ENCODE measurements around the gene TBC1D22A. TPM values are rescaled to one million over a fixed set of nuclear protein-coding genes. Genes with fewer than 3 reads are reported as not detected.

TBC1D22A gene
- total RNA-seq, 1 donor from 2014 or later = 23.2 TPM

GRCh38 chr22:47030143-47030661 lies 267.8 kb downstream of the TBC1D22A start:
- no peak for TF ChIP-seq CTCF (IDR thresholded peaks at IDR 0.05; ENCODE audit: unreplicated experiment)
- H3K27me3 Mint-ChIP-seq = no peaks in the 10 kb centered on the region
- peaks cover 6% of the 10 kb centered on the region for H3K4me1 Mint-ChIP-seq (ENCODE audit: low read depth)
- peak overlapping the region; percentile 16 for H3K27ac Mint-ChIP-seq
- H3K36me3 Mint-ChIP-seq (ENCODE audit: insufficient read depth) = no peaks in the 10 kb centered on the region
- no peaks in the 10 kb centered on the region for H3K9me3 Mint-ChIP-seq (ENCODE audit: low read depth)
- DNase-seq (ENCODE audit: low spot score, unreplicated experiment) = no peak
- H3K4me3 Mint-ChIP-seq (ENCODE audit: low read depth) = no peak overlapping the region

DNA sequence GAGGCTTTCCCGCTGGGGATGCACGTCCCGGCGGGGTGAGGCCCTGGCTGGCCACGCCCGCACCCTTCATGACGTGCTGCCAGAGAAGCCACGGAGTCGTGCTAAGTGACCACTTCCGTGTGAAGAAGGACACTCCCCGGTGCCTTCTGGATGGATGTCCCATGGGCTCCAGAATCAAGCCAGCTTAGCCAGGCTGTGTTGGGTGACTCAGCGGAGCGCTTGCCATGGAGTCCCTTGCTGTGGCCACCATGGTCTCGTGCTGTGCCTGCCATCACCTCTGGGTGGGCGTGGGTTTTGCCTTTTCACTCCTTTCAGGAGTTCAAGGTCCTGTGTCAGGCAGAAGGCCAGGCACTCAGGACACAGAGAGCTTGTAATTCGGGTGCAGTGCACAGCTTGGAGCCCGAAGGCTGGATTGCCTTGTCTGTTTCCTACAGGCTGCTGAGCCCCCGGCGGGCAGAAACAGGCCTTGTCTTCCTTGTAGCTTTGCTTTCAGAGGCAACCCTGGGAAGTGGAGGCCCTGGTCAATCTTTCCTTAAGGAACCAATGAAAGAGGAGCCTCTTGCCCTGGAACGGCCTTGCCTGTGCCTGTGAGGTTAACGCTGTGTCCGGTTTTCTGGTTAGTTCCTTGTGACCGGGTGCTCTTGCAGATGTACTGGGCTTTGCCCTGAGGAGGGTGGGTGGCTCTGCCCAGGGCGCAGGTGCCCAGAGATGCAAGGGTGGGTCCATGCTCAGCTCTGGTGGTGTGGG lies 268.6 kb downstream of the TBC1D22A start:
- no peak for TF ChIP-seq CTCF (IDR thresholded peaks at IDR 0.05; ENCODE audit: unreplicated experiment)
- no peaks in the 10 kb centered on the region for H3K27me3 Mint-ChIP-seq
- H3K27ac Mint-ChIP-seq = no peak overlapping the region
- DNase-seq (ENCODE audit: low spot score, unreplicated experiment) = no peak
- H3K4me3 Mint-ChIP-seq (ENCODE audit: low read depth) = no peak overlapping the region
- peaks cover 6% of the 10 kb centered on the region for H3K4me1 Mint-ChIP-seq (ENCODE audit: low read depth)
- no peaks in the 10 kb centered on the region for H3K9me3 Mint-ChIP-seq (ENCODE audit: low read depth)
- H3K36me3 Mint-ChIP-seq (ENCODE audit: insufficient read depth) = no peaks in the 10 kb centered on the region

DNA sequence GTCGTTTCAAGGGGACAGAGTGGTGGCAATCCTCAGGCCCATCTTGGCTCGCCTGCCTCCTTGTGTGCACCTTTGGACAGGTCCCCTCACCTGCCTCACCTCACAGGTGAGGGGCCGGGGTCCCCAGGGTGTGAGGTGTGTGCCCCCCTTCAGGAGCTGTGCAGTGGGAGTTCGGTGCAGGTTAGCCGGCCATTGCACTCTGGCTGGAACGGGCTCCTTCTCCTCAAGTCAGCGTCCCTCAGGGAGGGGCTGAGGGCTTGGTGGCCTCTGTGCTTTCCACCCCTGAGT lies 269.1 kb downstream of the TBC1D22A start:
- no peaks in the 10 kb centered on the region for H3K27me3 Mint-ChIP-seq
- peaks cover 6% of the 10 kb centered on the region for H3K4me1 Mint-ChIP-seq (ENCODE audit: low read depth)
- DNase-seq (ENCODE audit: low spot score, unreplicated experiment) = no peak
- no peak for TF ChIP-seq CTCF (IDR thresholded peaks at IDR 0.05; ENCODE audit: unreplicated experiment)
- H3K27ac Mint-ChIP-seq = no peak overlapping the region
- no peak overlapping the region for H3K4me3 Mint-ChIP-seq (ENCODE audit: low read depth)
- no peaks in the 10 kb centered on the region for H3K36me3 Mint-ChIP-seq (ENCODE audit: insufficient read depth)
- no peaks in the 10 kb centered on the region for H3K9me3 Mint-ChIP-seq (ENCODE audit: low read depth)

- Mint-ChIP-seq H3K27me3 (no peaks in the 10 kb centered on the region), H3K27ac (no peak overlapping the region), H3K4me1 (ENCODE audit: low read depth) (peaks cover 6% of the 10 kb centered on the region), H3K4me3 (ENCODE audit: low read depth) (no peak overlapping the region), H3K9me3 (ENCODE audit: low read depth) (no peaks in the 10 kb centered on the region), H3K36me3 (ENCODE audit: insufficient read depth) (no peaks in the 10 kb centered on the region)
- no peak for DNase-seq (ENCODE audit: low spot score, unreplicated experiment)
- no peak for TF ChIP-seq CTCF (IDR thresholded peaks at IDR 0.05; ENCODE audit: unreplicated experiment)
Observed at GRCh38 chr22:47032091-47032943, 269.9 kb downstream of the TBC1D22A start.

DNA sequence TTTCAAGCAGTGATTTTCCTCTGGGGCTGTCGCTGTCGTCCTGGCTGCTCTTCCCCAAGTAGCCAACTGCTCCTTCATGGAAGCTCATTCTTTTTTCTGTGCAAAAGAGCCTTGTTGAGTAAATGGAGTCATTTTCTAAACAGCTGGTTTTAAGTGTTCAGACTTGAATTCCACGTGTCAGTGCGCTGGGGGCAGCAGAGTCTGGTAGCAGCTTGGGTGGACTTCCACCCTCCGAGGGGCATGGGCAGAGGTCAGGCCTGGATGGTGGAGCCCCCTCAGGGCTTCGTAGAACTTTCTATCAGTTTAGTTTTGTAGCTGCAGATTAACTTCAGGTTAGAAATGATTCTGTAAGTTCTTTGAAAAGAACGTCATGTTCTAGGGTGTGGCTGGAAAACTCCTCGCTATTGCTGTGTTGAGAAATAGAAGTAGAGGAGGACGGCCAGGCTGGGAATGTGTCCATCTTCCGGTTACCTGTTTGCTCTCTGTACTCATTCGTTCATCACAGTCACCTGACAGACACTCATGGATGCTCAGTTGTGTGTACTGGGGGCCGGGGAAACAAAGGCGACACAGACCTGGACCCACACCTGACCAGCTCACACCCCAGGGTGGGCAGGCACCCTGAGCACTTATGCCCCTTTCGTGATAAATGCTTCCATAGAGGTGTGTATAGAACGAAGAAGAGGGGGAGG lies 270.7 kb downstream of the TBC1D22A start:
- H3K4me1 Mint-ChIP-seq (ENCODE audit: low read depth) = peaks cover 8% of the 10 kb centered on the region
- no peak for DNase-seq (ENCODE audit: low spot score, unreplicated experiment)
- H3K27ac Mint-ChIP-seq = peak overlapping the region; percentile 1
- H3K36me3 Mint-ChIP-seq (ENCODE audit: insufficient read depth) = no peaks in the 10 kb centered on the region
- no peaks in the 10 kb centered on the region for H3K9me3 Mint-ChIP-seq (ENCODE audit: low read depth)
- no peaks in the 10 kb centered on the region for H3K27me3 Mint-ChIP-seq
- TF ChIP-seq CTCF (IDR thresholded peaks at IDR 0.05; ENCODE audit: unreplicated experiment) = no peak
- H3K4me3 Mint-ChIP-seq (ENCODE audit: low read depth) = no peak overlapping the region

Data from progenitor cell of endocrine pancreas (in vitro differentiated cells).